H1 (cell line): ENCODE measurements around the gene SAPCD1. TPM values are rescaled to one million over a fixed set of nuclear protein-coding genes. Genes with fewer than 3 reads are reported as not detected.

Experiments
- CTCF ChIA-PET: fragments of 300-600 bp; sonication (Branson Sonifier 250); formaldehyde crosslinking; loops from one replicate; lab custom pipeline; 2021; ENCODE audit not compliant: partially characterized antibody; lab: Charles Lee
- POLR2A ChIA-PET: fragments of 300-600 bp; sonication (Branson Sonifier 250); formaldehyde crosslinking; loops from one replicate; lab custom pipeline; 2021; ENCODE audit warnings: inconsistent platforms; ENCODE audit not compliant: partially characterized antibody; lab: Charles Lee
- DNase-seq, 2 experiments: peaks; one replicate each; pipeline versions ENCODE4 v3.0.0 to v3.0.0-alpha.2; 2010 to 2022; ENCODE audit warnings: low spot score in 2 of 2, low read depth in 1 of 2, mixed read lengths in 1 of 2
- FAIRE-seq: peaks from 2 replicates; lab custom pipeline; 2011; peaks lifted over from hg19 to GRCh38; lab: Jason Lieb, UNC
- H2AFZ ChIP-seq: 2 replicates; pipeline ENCODE4 v1.8.1; 2012; ENCODE audit warnings: low read length, inconsistent platforms
- H2AK5ac ChIP-seq: 2 replicates; pipeline ENCODE4 v1.6.1; 2013; ENCODE audit warnings: low read depth, low read length
- H2BK120ac ChIP-seq: replicated peaks from 2 replicates; pipeline ENCODE3; 2013; ENCODE audit warnings: low read depth, low read length, inconsistent platforms
- H2BK12ac ChIP-seq: 2 replicates; pipeline ENCODE4 v1.6.1; 2013; ENCODE audit warnings: low read depth, low read length
- H2BK15ac ChIP-seq: 2 replicates; pipeline ENCODE4 v1.6.1; 2013; ENCODE audit warnings: low read length
- H2BK20ac ChIP-seq: 2 replicates; pipeline ENCODE4 v1.6.1; 2013; ENCODE audit warnings: low read length
- H2BK5ac ChIP-seq: 2 replicates; pipeline ENCODE4 v1.6.1; 2013; ENCODE audit warnings: low read depth, low read length
- H3K14ac ChIP-seq: 2 replicates; pipeline ENCODE4 v1.6.1; 2013; ENCODE audit warnings: inconsistent platforms; ENCODE audit not compliant: insufficient read length
- H3K18ac ChIP-seq: 2 replicates; pipeline ENCODE4 v1.6.1; 2013; ENCODE audit warnings: low read length; ENCODE audit errors: extremely low read depth
- H3K23ac ChIP-seq: 2 replicates; pipeline ENCODE4 v1.6.1; 2013; ENCODE audit warnings: inconsistent platforms; ENCODE audit not compliant: insufficient read length
- H3K23me2 ChIP-seq: 2 replicates; pipeline ENCODE4 v1.6.1; 2013; ENCODE audit warnings: low read depth, low read length
- H3K27ac ChIP-seq: 2 replicates; pipeline ENCODE4 v1.6.1; 2011; ENCODE audit warnings: low read depth, low read length, inconsistent platforms
- H3K27me3 ChIP-seq, 4 experiments: replicated peaks in 1 of 4; 1 replicate in 1 of 4; 2 replicates in 3 of 4; pipeline versions ENCODE4 v1.6.1 to v1.8.1; 2011 to 2013; ENCODE audit warnings: low read length in 3 of 4, mild to moderate bottlenecking in 3 of 4, inconsistent platforms in 2 of 4, mixed read lengths in 2 of 4, moderate library complexity in 1 of 4; ENCODE audit not compliant: control insufficient read depth in 3 of 4, insufficient read depth in 3 of 4; ENCODE audit errors: extremely low read depth in 1 of 4
- H3K36me3 ChIP-seq, 4 experiments: 2 replicates each; pipeline versions ENCODE4 v1.6.1 to v1.8.1; 2011 to 2013; ENCODE audit warnings: mild to moderate bottlenecking in 4 of 4, low read length in 3 of 4, moderate library complexity in 2 of 4, control low read depth in 1 of 4, inconsistent platforms in 1 of 4; ENCODE audit not compliant: insufficient read depth in 4 of 4, control insufficient read depth in 2 of 4
- H3K4ac ChIP-seq: replicated peaks from 2 replicates; pipeline ENCODE3; 2013; ENCODE audit warnings: low read length, low read depth, mixed read lengths, inconsistent platforms; ENCODE audit not compliant: insufficient read length
- H3K4me1 ChIP-seq, 4 experiments: replicated peaks in 1 of 4; 1 replicate in 1 of 4; 2 replicates in 3 of 4; pipeline versions ENCODE4 v1.6.1 to v1.8.1; 2011 to 2013; ENCODE audit warnings: low read length in 3 of 4, inconsistent platforms in 2 of 4, mixed read lengths in 1 of 4; ENCODE audit not compliant: insufficient read depth in 4 of 4, control insufficient read depth in 3 of 4
- H3K4me2 ChIP-seq, 2 experiments: 2 replicates each; pipeline versions ENCODE4 v1.6.1 to v1.8.1; 2011 to 2013; ENCODE audit warnings: low read depth in 2 of 2, low read length in 2 of 2, control low read depth in 1 of 2, inconsistent platforms in 1 of 2, mild to moderate bottlenecking in 1 of 2; ENCODE audit not compliant: insufficient read depth in 1 of 2
- H3K4me3 ChIP-seq, 4 experiments: fragments of 200-600, 300-600 bp in 1 of 4; sonication (generic), shearing (Covaris generic), sonication (Bioruptor Twin) in 1 of 4; 2 replicates each; pipeline versions ENCODE4 v1.5.1 to v1.8.1; 2011 to 2016; ENCODE audit warnings: low read length in 4 of 4, low read depth in 3 of 4, control low read depth in 2 of 4, inconsistent platforms in 2 of 4, mild to moderate bottlenecking in 2 of 4, mixed read lengths in 1 of 4, moderate library complexity in 1 of 4; ENCODE audit not compliant: insufficient read depth in 2 of 4; ENCODE audit errors: extremely low read depth in 1 of 4
- H3K56ac ChIP-seq: replicated peaks from 2 replicates; pipeline ENCODE3; 2013; ENCODE audit warnings: low read depth, mild to moderate bottlenecking, mixed read lengths, low read length, inconsistent platforms; ENCODE audit not compliant: insufficient read length
- H3K79me1 ChIP-seq: 2 replicates; pipeline ENCODE4 v1.6.1; 2013; ENCODE audit warnings: low read depth, low read length, control low read depth
- H3K79me2 ChIP-seq, 2 experiments: 2 replicates each; pipeline versions ENCODE4 v1.6.1 to v1.8.1; 2012 to 2013; ENCODE audit warnings: low read length in 2 of 2, mild to moderate bottlenecking in 2 of 2, inconsistent platforms in 1 of 2; ENCODE audit not compliant: insufficient read depth in 2 of 2, control insufficient read depth in 1 of 2
- H3K9ac ChIP-seq, 4 experiments: replicated peaks in 1 of 4; 1 replicate in 1 of 4; 2 replicates in 3 of 4; pipeline versions ENCODE4 v1.6.1 to v1.8.1; 2011 to 2013; ENCODE audit warnings: low read depth in 3 of 4, low read length in 3 of 4, control low read depth in 2 of 4, mild to moderate bottlenecking in 2 of 4, moderate library complexity in 2 of 4, inconsistent platforms in 1 of 4; ENCODE audit errors: extremely low read depth in 1 of 4
- H3K9me3 ChIP-seq, 2 experiments: 2 replicates each; pipeline versions ENCODE4 v1.6.1 to v1.8.1; 2012 to 2013; ENCODE audit warnings: mild to moderate bottlenecking in 2 of 2, moderate library complexity in 2 of 2, control low read depth in 1 of 2, inconsistent platforms in 1 of 2, low read depth in 1 of 2, low read length in 1 of 2, mixed read lengths in 1 of 2; ENCODE audit not compliant: insufficient read depth in 2 of 2
- H4K20me1 ChIP-seq, 2 experiments: replicated peaks in 1 of 2; 2 replicates each; pipeline versions ENCODE3 to v1.8.1; 2011 to 2013; ENCODE audit warnings: inconsistent platforms in 2 of 2, low read length in 2 of 2, mild to moderate bottlenecking in 1 of 2; ENCODE audit not compliant: insufficient read depth in 2 of 2, control insufficient read depth in 1 of 2
- H4K5ac ChIP-seq: 2 replicates; pipeline ENCODE4 v1.6.1; 2013; ENCODE audit warnings: low read length, low read depth, mixed read lengths, inconsistent platforms; ENCODE audit not compliant: insufficient read length
- H4K8ac ChIP-seq: 2 replicates; pipeline ENCODE4 v1.8.0; 2013; ENCODE audit warnings: mild to moderate bottlenecking, moderate library complexity, low read length, inconsistent platforms; ENCODE audit not compliant: insufficient read depth; ENCODE audit errors: extremely low read depth
- H4K91ac ChIP-seq: replicated peaks from 2 replicates; pipeline ENCODE3; 2013; ENCODE audit warnings: low read length, mixed read lengths, inconsistent platforms; ENCODE audit not compliant: insufficient read length
- KDM1A ChIP-seq: fragments of 200-600, 300-600 bp; sonication (generic); IDR thresholded peaks from 2 replicates; pipeline ENCODE4 v1.7.1; 2016; ENCODE audit warnings: mild to moderate bottlenecking, low read length, borderline replicate concordance
- KDM4A ChIP-seq: IDR thresholded peaks from one replicate; pipeline ENCODE4 v1.7.1; 2012; ENCODE audit warnings: low read depth, mild to moderate bottlenecking, moderate library complexity, low read length, inconsistent platforms; ENCODE audit not compliant: severe bottlenecking
- NRF1 ChIP-seq: IDR thresholded peaks from 2 replicates; pipeline ENCODE4 v1.6.1; 2011; ENCODE audit warnings: mild to moderate bottlenecking, low read depth, low read length, improper control_type of control experiment
- RAD21 ChIP-seq, 2 experiments: IDR thresholded peaks in 1 of 2; conservative IDR thresholded peaks in 1 of 2; 2 replicates each; pipeline ENCODE4 v1.6.1; 2011; ENCODE audit warnings: low read depth in 2 of 2, low read length in 2 of 2, improper control_type of control experiment in 1 of 2, inconsistent platforms in 1 of 2, mild to moderate bottlenecking in 1 of 2, moderate library complexity in 1 of 2
- WGBS, 2 experiments: shearing (Covaris generic) in 1 of 2; methylation state at CpG; one replicate each; pipeline versions ENCODE4 v1.1.6 to v1.1.7; 2013 to 2015; ENCODE audit warnings: low lambda C conversion rate in 2 of 2, mixed read lengths in 2 of 2, inconsistent platforms in 1 of 2, low coverage in 1 of 2, missing lambda C conversion rate in 1 of 2; ENCODE audit not compliant: insufficient replicate concordance in 2 of 2, insufficient coverage in 1 of 2, insufficient read length in 1 of 2; ENCODE audit errors: extremely low coverage in 1 of 2, missing lambda C conversion rate in 1 of 2; 5-methylcytosine and 5-hydroxymethylcytosine counted together
- polyA plus RNA-seq, 7 experiments: library from polyadenylated mRNA; depleted of rRNA in 3 of 7; stranded (reverse) in 5 of 7; unstranded in 2 of 7; fragments of >200 nt in 5 of 7; fragments of 200-250 nt in 2 of 7; gene quantifications; 1 replicate in 5 of 7; 2 replicates in 1 of 7; 4 replicates in 1 of 7; pipeline versions ENCODE4 v1.2.1 to v1.2.3, GENCODE V29; 2011 to 2013; ENCODE audit warnings: missing spikeins in 2 of 7, mixed read lengths in 2 of 7
- total RNA-seq: library from RNA; stranded (reverse); fragmentation: NEBNext Ultra II Directional; extraction: Animal tissue kit (Norgen Biotek cat#: 25700); gene quantifications from 2 replicates; pipeline ENCODE4 v1.2.1, GENCODE V29; 2021

Gene SAPCD1
- total and polyA plus RNA-seq, 2 of the 8 experiments (the other 6 are each of a cell fraction or from before 2014, with no cell fraction given): 3.1 to 5.9 TPM

GRCh38 chr6:31727034-31727716, 35.3 kb upstream of the SAPCD1 start:
- no peaks in the 10 kb centered on the region for H3K9me3 ChIP-seq
- peaks cover under 1 to 22% (median 19%) of the 10 kb centered on the region in 4 experiments; a peak in 7 of 8 replicates for H3K36me3 ChIP-seq
- H2BK15ac ChIP-seq: no peak overlapping the region
- FAIRE-seq: no peak
- TF ChIP-seq NRF1 (no peak), RAD21 (IDR thresholded peaks at IDR 0.05 in 1 of 2, conservative IDR thresholded peaks at IDR 0.05 in 1 of 2; ENCODE audit: low read depth in 2 of 2, low read length in 2 of 2) (no peak), KDM1A (no peak), KDM4A (no peak)
- TF ChIP-seq, all 59 proteins: peak for 0
- H4K20me1 ChIP-seq: peaks cover 0 to 1% of the 10 kb centered on the region in 2 experiments
- no peak overlapping the region for H3K4me3 ChIP-seq
- no peak overlapping the region for H2AFZ ChIP-seq
- WGBS, 2 experiments: 87% methylated on average over 7 of the region's 7 CpGs; no CpG with 5 or more reads in 1 of the 2 experiments
- H3K79me1 ChIP-seq: 0 out of 2 replicates have a peak, but pooled peaks cover 3% of the 10 kb centered on the region
- H2BK20ac ChIP-seq: no peak overlapping the region
- H3K18ac ChIP-seq: no peak overlapping the region
- no peak overlapping the region for H4K91ac ChIP-seq
- H4K5ac ChIP-seq: no peak overlapping the region
- H4K8ac ChIP-seq: no peak overlapping the region
- H2BK5ac ChIP-seq: no peak overlapping the region
- peaks cover 2% of the 10 kb centered on the region; the same call in 1 of the 2 replicates for H3K23me2 ChIP-seq
- no peak overlapping the region for H3K4ac ChIP-seq
- H3K14ac ChIP-seq: no peak overlapping the region
- ChIA-PET CTCF (interaction anchor here (0.9 to 8.9 kb wide), 9 partner anchors 10 to 103 kb away, joined by 3 to 89 read pairs (median 3); partner anchors contain the start of genes LY6G6D and MSH5), POLR2A (interaction anchor here (1.0 to 7.2 kb wide), 5 partner anchors 11 to 100 kb away, joined by 3 to 73 read pairs (median 3); partner anchors contain the start of genes CLIC1, HSPA1B and MSH5)
- no peak overlapping the region for H3K9ac ChIP-seq
- no peak overlapping the region for H2BK12ac ChIP-seq
- peaks cover 2 to 13% (median 7%) of the 10 kb centered on the region in 4 experiments for H3K4me1 ChIP-seq
- no peak overlapping the region for H2AK5ac ChIP-seq
- no peak overlapping the region for H3K27ac ChIP-seq
- H3K23ac ChIP-seq: no peak overlapping the region
- H3K27me3 ChIP-seq: no peaks in the 10 kb centered on the region
- H3K4me2 ChIP-seq: no peak overlapping the region
- no peak overlapping the region for H3K56ac ChIP-seq
- H3K79me2 ChIP-seq: no peaks in the 10 kb centered on the region
- H2BK120ac ChIP-seq: no peak overlapping the region
- DNase-seq: no peak
